Measurements from ENCODE around the gene OR2V2. TPM values are rescaled to one million over a fixed set of nuclear protein-coding genes. Genes with fewer than 3 reads are reported as not detected.

The OR2V2 gene
- polyA plus RNA-seq, 2 of the 4 experiments (the other 2 are of a cell fraction) = not detected

GRCh38 chr5:181171782-181172181 lies 24.4 kb downstream of the OR2V2 start:
- H3K4me1 ChIP-seq = peaks cover 29% of the 10 kb centered on the region
- WGBS (ENCODE audit: missing lambda C conversion rate) = 51% methylated on average over 3 of the region's 3 CpGs
- H3K4me3 ChIP-seq = no peak overlapping the region
- TF ChIP-seq BHLHE40 (IDR thresholded peaks at IDR 0.05; ENCODE audit: low read depth, low read length) (no peak), MAFK (IDR thresholded peaks at IDR 0.05; ENCODE audit: partially characterized antibody) (no peak), ZNF302 (CRISPR knock-in tag; IDR thresholded peaks at IDR 0.05) (no peak), HMGXB4 (CRISPR knock-in tag; IDR thresholded peaks at IDR 0.05; ENCODE audit: borderline replicate concordance) (no peak), HOXB5 (CRISPR knock-in tag; IDR thresholded peaks at IDR 0.05) (no peak), RAD21 (conservative IDR thresholded peaks at IDR 0.05 in 1 of 2, IDR thresholded peaks at IDR 0.05 in 1 of 2) (no peak), SREBF2 (IDR thresholded peaks at IDR 0.05) (no peak), SMC3 (IDR thresholded peaks at IDR 0.05) (no peak), MAZ (IDR thresholded peaks at IDR 0.05; ENCODE audit: borderline replicate concordance, low read depth, low read length) (no peak), HES2 (IDR thresholded peaks at IDR 0.05) (no peak), EHF (CRISPR knock-in tag; IDR thresholded peaks at IDR 0.05) (no peak), FOSB (CRISPR knock-in tag; IDR thresholded peaks at IDR 0.05) (no peak), E2F6 (IDR thresholded peaks at IDR 0.05; ENCODE audit: borderline replicate concordance, low read depth) (no peak), HOXA7 (CRISPR knock-in tag; IDR thresholded peaks at IDR 0.05) (no peak), CHD2 (IDR thresholded peaks at IDR 0.05; ENCODE audit: low read length, partially characterized antibody) (no peak), RFX5 (IDR thresholded peaks at IDR 0.05) (no peak)
- FAIRE-seq = no peak
- DNase-seq (ENCODE audit: low read depth in 1 of 2, low spot score in 1 of 2) = no peak
- no peaks in the 10 kb centered on the region for H3K9me3 ChIP-seq
- no peak overlapping the region for H3K27ac ChIP-seq
- H3K4me2 ChIP-seq = peak overlapping the region; percentile 91; the same call in 1 of the 3 replicates
- no peak for ATAC-seq
- POLR2A ChIA-PET = interaction anchor here (3.1 to 3.5 kb wide), 2 partner anchors 13 to 20 kb away, joined by 17 to 34 read pairs; no protein-coding TSS in a partner anchor
- CTCF ChIA-PET = interaction anchor here (0.6 to 3.9 kb wide), 7 partner anchors 11 to 311 kb away, joined by 3 to 33 read pairs (median 10); no protein-coding TSS in a partner anchor

GRCh38 chr5:181173027-181173419 lies 25.6 kb downstream of the OR2V2 start:
- 1% methylated on average over 11 of the region's 11 CpGs for WGBS (ENCODE audit: missing lambda C conversion rate)
- FAIRE-seq (no peak), DNase-seq (ENCODE audit: low read depth in 1 of 2, low spot score in 1 of 2) (no peak), ATAC-seq (peak; percentile 4 to 20; a peak in 4 of 6 replicates)
- peak overlapping the region; percentile 50 for H3K4me3 ChIP-seq
- peaks cover 28% of the 10 kb centered on the region for H3K4me1 ChIP-seq
- CTCF ChIA-PET = interaction anchor here (0.7 to 3.9 kb wide), 25 partner anchors 8 to 388 kb away, joined by 3 to 33 read pairs (median 4); no protein-coding TSS in a partner anchor
- POLR2A ChIA-PET = interaction anchor here (0.7 to 3.5 kb wide), 9 partner anchors 12 to 363 kb away, joined by 3 to 34 read pairs (median 5); partner anchors contain the start of gene TRIM7
- no peak for TF ChIP-seq RNF2 (IDR thresholded peaks at IDR 0.05; ENCODE audit: borderline replicate concordance, low read depth)
- TF ChIP-seq RAD21 (conservative IDR thresholded peaks at IDR 0.05 in 1 of 2, IDR thresholded peaks at IDR 0.05 in 1 of 2) = peak; percentile 25 to 28; a peak in 3 of 5 replicates
- TF ChIP-seq CTCF (IDR thresholded peaks at IDR 0.05) = peak; percentile 31; the same call in 2 of the 3 replicates
- TF ChIP-seq NPAS2 (CRISPR knock-in tag; IDR thresholded peaks at IDR 0.05; ENCODE audit: borderline replicate concordance) = no peak
- H3K9me3 ChIP-seq = no peaks in the 10 kb centered on the region
- peak overlapping the region; percentile 91 for H3K4me2 ChIP-seq
- H3K27ac ChIP-seq = peak overlapping the region; percentile 76 to 87
